Stimulated activated CD8-positive, alpha-beta memory T cell treated with anti-CD3 and anti-CD28 coated beads, Interleukin-2, amount 100 ng/mL, for 48 hours (primary cell): Measurements from ENCODE around the gene TNS2.
A peak's percentile ranks its signal among the peaks of the same experiment; 100 is the strongest.
"Not testable (repeated sequence)": the region's sequence is repeated elsewhere in the genome, so short reads cannot be mapped to it uniquely, and the experiment has no call there.

Source experiments
- DNase-seq, 2 donors: peaks; one replicate each; pipeline ENCODE4 v3.0.0-alpha.2; 2020; ENCODE audit warnings: low read depth in 2 of 2

The TNS2 gene

DNA sequence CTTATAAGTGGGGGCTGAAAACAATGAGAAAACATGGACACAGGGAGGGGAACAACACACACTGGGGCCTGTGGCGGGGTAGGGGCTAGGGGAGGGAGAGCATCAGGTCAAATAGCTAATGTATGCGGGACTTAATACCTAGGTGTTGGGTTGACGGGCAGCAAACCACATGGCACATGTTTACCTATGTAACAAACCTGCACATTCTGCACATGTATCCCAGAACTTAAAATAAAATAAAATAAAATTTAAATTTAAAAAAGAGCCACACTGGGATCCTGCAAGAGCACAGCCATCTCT is 45.7 kb downstream of the TNS2 start:
- not testable (repeated sequence) for DNase-seq

- no peak for DNase-seq
These were observed 46.4 kb downstream of the TNS2 start for GRCh38 chr12:53096089-53096741.

GRCh38 chr12:53096759-53097158 is 46.9 kb downstream of the TNS2 start:
- no peak for DNase-seq

DNA sequence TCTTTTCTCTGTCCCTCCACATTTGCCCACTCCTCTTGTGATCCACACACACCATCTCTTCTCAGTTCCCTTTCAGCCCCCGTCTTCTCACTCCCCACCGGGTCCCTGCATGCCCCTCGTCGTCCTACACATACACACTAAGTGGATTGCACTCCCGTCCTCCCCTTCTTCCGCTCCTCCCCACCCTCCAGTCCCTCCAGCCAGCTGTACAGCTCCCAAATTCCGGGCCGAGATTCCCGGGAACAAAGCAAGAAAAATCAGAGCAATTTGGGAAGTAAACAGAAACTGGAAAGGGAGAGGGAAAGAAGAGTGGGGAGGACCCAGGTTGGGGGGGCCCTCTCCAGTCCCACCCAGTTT is 47.3 kb downstream of the TNS2 start:
- no peak for DNase-seq

DNA sequence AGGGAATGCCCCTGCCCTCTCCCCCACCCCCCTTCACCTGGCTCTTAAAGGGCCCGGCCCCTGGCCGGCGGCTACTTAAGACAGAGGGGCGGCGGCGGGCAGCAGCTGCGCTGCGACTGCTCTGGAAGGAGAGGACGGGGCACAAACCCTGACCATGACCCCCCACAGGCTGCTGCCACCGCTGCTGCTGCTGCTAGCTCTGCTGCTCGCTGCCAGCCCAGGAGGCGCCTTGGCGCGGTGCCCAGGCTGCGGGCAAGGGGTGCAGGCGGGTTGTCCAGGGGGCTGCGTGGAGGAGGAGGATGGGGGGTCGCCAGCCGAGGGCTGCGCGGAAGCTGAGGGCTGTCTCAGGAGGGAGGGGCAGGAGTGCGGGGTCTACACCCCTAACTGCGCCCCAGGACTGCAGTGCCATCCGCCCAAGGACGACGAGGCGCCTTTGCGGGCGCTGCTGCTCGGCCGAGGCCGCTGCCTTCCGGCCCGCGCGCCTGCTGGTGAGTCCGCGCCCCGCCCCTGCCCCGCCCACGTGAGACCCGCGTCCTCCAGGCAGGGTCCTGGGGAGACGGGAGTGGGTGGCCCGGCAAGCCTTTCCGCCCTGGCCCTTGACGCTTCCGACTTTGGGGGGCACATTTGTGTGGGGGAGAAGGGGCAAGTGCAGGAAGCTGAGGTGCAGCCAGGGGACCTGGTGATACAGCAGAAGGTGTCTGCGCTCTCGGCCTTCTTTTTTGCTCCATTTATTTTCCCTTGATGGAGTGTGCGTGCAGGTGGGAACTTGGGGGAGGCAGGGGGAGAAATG is 47.9 kb downstream of the TNS2 start, which contains the start of gene IGFBP6:
TSS of gene IGFBP6 (plus strand) at position 104 of the 790 bp plus-strand sequence. CDS start at position 155, 51 bp downstream.
- peak; percentile 66 to 68 for DNase-seq

GRCh38 chr12:53098354-53098981 is 48.6 kb downstream of the TNS2 start:
- DNase-seq: no peak

DNA sequence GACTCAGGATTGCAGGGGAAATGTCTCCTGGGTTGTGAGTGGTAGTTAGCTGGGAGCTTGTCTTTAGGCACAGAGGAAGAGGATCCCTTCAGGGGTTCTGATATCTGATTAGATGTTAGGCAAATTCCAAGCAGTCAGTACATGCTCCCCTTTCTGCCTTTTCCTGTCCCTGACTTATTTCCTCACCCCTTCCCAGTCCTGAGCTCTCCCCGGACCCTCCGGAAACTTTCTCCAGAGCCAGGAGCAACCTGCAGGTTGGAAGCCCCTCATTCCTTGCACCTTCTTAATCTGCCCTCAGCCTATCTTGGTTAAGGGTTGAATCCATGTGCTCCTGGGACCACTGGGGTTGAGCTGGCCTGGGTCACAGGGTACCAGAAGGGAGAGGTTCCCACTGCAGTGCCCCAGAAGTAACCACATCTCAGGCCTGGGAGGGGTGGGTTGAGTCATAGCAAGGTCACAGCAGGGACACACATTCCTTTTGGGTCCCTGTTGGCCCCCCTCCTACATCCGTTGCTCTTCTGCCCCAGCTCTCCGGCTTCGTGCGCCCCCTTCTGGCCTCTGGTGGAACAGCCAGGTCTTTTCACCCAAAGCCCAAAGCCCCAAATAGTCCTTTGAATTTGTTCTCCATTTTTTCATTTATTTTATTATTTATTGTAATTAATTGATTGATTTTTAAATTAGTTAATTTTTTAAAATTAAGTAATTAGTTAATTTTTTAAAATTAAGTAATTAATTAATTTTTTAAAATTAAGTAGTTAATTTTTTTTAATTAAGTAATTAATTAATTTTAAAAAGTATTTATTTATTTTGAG is 49.4 kb downstream of the TNS2 start:
- peak; percentile 79 to 94 for DNase-seq

DNA sequence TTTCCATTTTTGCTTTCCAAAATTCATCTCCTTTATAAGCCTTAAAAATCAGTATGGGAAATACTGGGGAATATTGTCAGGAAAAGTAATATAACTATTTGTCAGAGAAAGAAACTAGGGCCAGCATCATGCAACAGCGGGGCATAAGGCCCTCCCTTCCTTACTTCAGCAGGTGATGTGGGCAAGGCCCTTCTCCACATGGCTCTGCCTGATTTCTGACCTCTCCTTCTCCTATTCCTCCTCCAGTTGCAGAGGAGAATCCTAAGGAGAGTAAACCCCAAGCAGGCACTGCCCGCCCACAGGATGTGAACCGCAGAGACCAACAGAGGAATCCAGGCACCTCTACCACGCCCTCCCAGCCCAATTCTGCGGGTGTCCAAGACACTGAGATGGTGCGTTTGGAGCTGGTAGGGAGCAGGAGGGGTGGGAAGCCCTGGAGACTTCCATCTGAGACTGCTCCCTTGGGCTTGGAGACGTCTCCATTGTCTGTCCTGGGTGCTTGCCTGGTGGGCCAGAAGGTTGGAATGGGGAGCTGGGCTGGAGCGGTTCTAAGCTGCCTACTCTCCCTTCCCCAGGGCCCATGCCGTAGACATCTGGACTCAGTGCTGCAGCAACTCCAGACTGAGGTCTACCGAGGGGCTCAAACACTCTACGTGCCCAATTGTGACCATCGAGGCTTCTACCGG is 50.7 kb downstream of the TNS2 start:
- no peak for DNase-seq

GRCh38 chr12:53101266-53101665 is 51.4 kb downstream of the TNS2 start:
- DNase-seq: no peak

DNA sequence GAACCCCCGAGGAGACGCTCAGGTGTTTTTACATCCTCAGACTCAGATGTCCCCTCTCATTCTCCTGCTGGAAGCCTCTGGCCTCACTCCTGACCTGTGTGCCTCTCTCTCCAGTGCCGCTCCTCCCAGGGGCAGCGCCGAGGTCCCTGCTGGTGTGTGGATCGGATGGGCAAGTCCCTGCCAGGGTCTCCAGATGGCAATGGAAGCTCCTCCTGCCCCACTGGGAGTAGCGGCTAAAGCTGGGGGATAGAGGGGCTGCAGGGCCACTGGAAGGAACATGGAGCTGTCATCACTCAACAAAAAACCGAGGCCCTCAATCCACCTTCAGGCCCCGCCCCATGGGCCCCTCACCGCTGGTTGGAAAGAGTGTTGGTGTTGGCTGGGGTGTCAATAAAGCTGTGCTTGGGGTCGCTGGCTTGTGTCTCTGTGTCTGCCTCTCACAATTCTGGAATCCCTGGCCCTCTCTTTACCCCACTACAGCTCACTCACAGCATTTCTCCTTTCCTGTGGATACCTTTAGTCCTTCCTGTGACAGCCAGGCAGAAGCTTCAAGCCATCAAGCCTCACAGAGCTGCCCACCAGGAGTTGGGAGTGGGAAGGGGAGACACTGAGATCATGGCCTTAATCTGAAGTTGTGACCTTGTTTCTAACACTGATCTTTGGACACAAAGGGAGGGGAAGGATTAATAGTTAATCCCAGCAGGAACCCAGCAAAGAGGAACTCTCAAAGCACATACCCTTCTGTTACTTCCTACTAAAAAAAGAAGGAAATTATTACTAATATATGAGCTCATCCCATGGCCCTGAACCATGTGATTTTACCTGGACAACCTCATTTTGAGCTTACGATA is 52.3 kb downstream of the TNS2 start:
- no peak for DNase-seq

- DNase-seq: peak in 1 of 2 donors; percentile 43
These were observed 53.3 kb downstream of the TNS2 start, which contains the start of gene SOAT2 for GRCh38 chr12:53102883-53103807. Gene SOAT2 (plus strand): TSS chr12:53103486. CDS start chr12:53103578, 92 bp downstream.

DNA sequence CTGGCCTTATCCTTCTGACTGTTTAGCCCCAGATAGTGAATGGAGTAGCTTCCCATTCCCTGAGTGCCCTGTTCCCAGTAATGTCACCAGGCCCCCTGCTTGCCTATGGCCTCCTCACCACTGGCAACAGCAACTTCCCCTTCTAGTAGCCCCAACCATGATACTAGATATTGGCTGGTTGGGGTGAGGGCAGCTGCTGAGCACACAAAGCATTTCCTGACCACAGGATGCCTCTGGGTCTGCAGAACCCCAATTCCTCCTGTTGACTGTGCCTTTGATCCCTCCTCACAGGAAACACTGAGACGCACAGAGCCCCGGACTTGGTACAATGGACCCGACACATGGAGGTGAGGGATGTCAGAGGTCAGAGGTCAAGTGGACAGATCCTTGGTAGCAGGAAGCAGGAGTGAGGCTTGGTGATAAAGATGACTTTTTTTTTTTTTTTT is 54.0 kb downstream of the TNS2 start:
- DNase-seq: no peak

DNA sequence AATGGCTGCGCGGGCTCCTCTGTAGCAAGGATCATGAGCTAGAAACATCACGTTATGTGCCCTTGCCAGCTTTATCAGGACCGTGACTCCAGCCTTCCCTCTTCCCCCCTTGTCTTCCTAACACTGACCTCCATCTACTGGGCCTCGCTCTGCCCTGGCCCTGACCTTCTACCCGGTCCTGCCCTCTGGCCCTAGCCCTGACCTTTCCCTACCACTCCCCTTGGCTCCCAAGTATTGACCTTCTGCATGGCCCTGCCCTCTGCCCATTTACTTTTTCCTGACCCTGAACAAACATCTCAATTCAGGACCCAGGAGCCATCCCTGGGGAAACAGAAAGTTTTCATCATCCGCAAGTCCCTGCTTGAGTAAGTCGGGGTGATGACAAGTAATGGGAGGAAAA is 55.4 kb downstream of the TNS2 start:
- DNase-seq: no peak

GRCh38 chr12:53105712-53106439 is 56.0 kb downstream of the TNS2 start:
- DNase-seq: no peak

DNA sequence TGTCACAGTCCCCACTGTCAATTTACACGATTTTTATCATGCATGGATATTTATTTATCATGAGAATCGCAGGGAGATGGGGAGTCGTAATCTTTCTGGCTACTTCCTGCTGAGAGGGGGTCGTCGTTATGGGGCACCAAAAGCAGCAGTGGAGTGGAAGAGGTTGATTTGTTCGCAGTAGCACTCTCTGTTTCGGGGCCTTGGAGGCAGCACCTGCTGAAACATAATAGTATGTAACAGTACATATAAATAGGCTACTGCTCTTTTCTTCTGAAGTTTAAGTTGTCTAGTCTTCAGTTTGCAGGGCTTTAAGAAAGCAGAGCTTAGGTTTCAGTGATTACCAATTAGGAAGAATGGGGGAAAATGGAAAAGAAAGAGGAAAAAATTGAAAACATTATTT is 57.3 kb downstream of the TNS2 start:
- no peak for DNase-seq

DNA sequence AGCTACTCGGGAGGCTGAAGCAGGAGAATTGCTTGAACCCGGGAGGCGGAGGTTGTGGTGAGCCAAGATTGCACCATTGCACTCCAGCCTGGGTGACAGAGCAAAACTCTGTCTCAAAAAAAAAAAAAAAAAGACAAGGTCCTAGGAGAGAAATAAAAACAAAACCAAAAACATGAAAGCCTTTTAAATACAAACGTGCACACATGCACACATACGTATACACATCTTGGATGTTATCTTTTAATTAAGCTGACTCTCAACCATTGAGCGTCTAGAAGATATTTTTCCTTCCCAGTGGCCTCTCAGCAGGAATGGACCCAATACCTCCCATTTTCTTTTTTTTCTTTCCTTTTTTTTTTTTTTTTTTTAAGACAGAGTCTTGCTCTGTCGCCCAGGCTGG is 62.6 kb downstream of the TNS2 start:
- DNase-seq: not testable (repeated sequence)

GRCh38 chr12:53113136-53113705 is 63.4 kb downstream of the TNS2 start:
- no peak for DNase-seq

DNA sequence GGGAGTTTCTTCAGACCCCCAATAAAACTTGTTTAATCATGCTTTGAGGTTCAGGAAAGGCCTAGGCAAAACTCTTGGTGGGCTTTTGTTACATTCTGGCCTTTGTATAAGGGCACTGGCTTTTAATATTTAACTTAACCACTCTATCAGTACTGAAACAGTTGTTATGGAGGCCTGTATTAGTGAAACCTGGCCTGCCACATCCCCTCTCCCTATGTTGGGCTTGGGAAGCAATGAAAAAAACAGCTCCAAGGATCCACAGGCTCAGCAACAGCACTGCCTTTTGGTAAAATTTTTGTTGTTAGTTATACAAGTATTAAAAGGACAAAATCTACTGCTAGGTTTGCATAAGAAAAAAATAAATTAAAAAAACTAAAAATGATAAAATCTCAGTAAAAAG is 64.1 kb downstream of the TNS2 start:
- no peak for DNase-seq
